ENCODE data around the gene HARS1. TPM values are rescaled to one million over a fixed set of nuclear protein-coding genes. Genes with fewer than 3 reads are reported as not detected.
"Not testable (repeated sequence)": the region's sequence is repeated elsewhere in the genome, so short reads cannot be mapped to it uniquely, and the experiment has no call there.

HARS1 gene
- total RNA-seq, 6 experiments from 2014 or later: 89.1 to 102 (median 96.8) TPM

GRCh38 chr5:140631036-140631417 is 60.1 kb downstream of the HARS1 start:
- no peak overlapping the region for H3K27ac Mint-ChIP-seq
- no peak for TF ChIP-seq CTCF (IDR thresholded peaks at IDR 0.05)
- no peak overlapping the region for H3K4me3 Mint-ChIP-seq
- peaks cover 12% of the 10 kb centered on the region for H3K36me3 Mint-ChIP-seq (ENCODE audit: low read depth)
- peaks cover 24% of the 10 kb centered on the region for H3K4me1 Mint-ChIP-seq (ENCODE audit: low read depth)
- DNase-seq: no peak
- no peaks in the 10 kb centered on the region; the same call in none of the 2 replicates for H3K27me3 Mint-ChIP-seq (ENCODE audit: insufficient read depth)
- peaks cover 14% of the 10 kb centered on the region for H3K9me3 Mint-ChIP-seq

GRCh38 chr5:140630292-140631035 is 60.7 kb downstream of the HARS1 start:
- TF ChIP-seq CTCF (IDR thresholded peaks at IDR 0.05): no peak
- Mint-ChIP-seq H3K36me3 (ENCODE audit: low read depth) (peaks cover 12% of the 10 kb centered on the region), H3K27me3 (ENCODE audit: insufficient read depth) (no peaks in the 10 kb centered on the region; the same call in none of the 2 replicates), H3K9me3 (peaks cover 14% of the 10 kb centered on the region), H3K4me3 (no peak overlapping the region), H3K4me1 (ENCODE audit: low read depth) (peaks cover 24% of the 10 kb centered on the region), H3K27ac (no peak overlapping the region)
- peak; percentile 55 for DNase-seq

GRCh38 chr5:140628711-140629110 is 62.5 kb downstream of the HARS1 start:
- H3K4me3 Mint-ChIP-seq: no peak overlapping the region
- no peak overlapping the region for H3K27ac Mint-ChIP-seq
- H3K9me3 Mint-ChIP-seq: peaks cover 14% of the 10 kb centered on the region
- peaks cover 12% of the 10 kb centered on the region for H3K36me3 Mint-ChIP-seq (ENCODE audit: low read depth)
- TF ChIP-seq CTCF (IDR thresholded peaks at IDR 0.05): no peak
- DNase-seq: peak; percentile 11
- H3K27me3 Mint-ChIP-seq (ENCODE audit: insufficient read depth): no peaks in the 10 kb centered on the region; the same call in none of the 2 replicates
- peaks cover 23% of the 10 kb centered on the region for H3K4me1 Mint-ChIP-seq (ENCODE audit: low read depth)

GRCh38 chr5:140627972-140628371 is 63.2 kb downstream of the HARS1 start:
- Mint-ChIP-seq H3K4me3 (no peak overlapping the region), H3K27me3 (ENCODE audit: insufficient read depth) (no peaks in the 10 kb centered on the region; the same call in none of the 2 replicates), H3K27ac (no peak overlapping the region), H3K9me3 (peaks cover 14% of the 10 kb centered on the region), H3K36me3 (ENCODE audit: low read depth) (peaks cover 12% of the 10 kb centered on the region), H3K4me1 (ENCODE audit: low read depth) (peaks cover 16% of the 10 kb centered on the region)
- DNase-seq: no peak
- TF ChIP-seq CTCF (IDR thresholded peaks at IDR 0.05): no peak

GRCh38 chr5:140624886-140625285 is 66.3 kb downstream of the HARS1 start:
- H3K27ac Mint-ChIP-seq; DNase-seq; H3K4me1 Mint-ChIP-seq (ENCODE audit: low read depth); H3K27me3 Mint-ChIP-seq (ENCODE audit: insufficient read depth); H3K4me3 Mint-ChIP-seq: not testable (repeated sequence)
- H3K36me3 Mint-ChIP-seq (ENCODE audit: low read depth): peaks cover 12% of the 10 kb centered on the region
- H3K9me3 Mint-ChIP-seq: peaks cover 14% of the 10 kb centered on the region

Small RNA genes lying within 50 kb of the gene (microRNA-seq; reads per million reads assigned to microRNA genes)
- not detected for gene MIR3655

Other genes with a start within 250 kb of the HARS1 start
- 1 to 10 TPM; 1.8 to 4.0 (median 2.9) TPM for gene EIF4EBP3, start 143.7 kb downstream of the HARS1 start, total RNA-seq (2021; fragmentation: NEBNext Ultra II Directional; extraction: Animal tissue kit (Norgen Biotek cat#: 25700))
- gene SRA1, start 133.9 kb downstream of the HARS1 start, total RNA-seq (2021; fragmentation: NEBNext Ultra II Directional; extraction: Animal tissue kit (Norgen Biotek cat#: 25700)): 10 to 100 TPM; 50.0 to 62.3 (median 59.4) TPM
- gene APBB3, start 126.8 kb downstream of the HARS1 start, total RNA-seq (2021; fragmentation: NEBNext Ultra II Directional; extraction: Animal tissue kit (Norgen Biotek cat#: 25700)): 10 to 100 TPM; 11.0 to 13.0 (median 11.7) TPM
- gene SLC35A4, start 126.5 kb downstream of the HARS1 start, total RNA-seq (2021; fragmentation: NEBNext Ultra II Directional; extraction: Animal tissue kit (Norgen Biotek cat#: 25700)): 10 to 100 TPM; 64.1 to 72.8 (median 71.2) TPM
- 1 to 10 TPM in 5 of 6 experiments, under 1 TPM in 1; 0.84 to 1.9 (median 1.3) TPM for gene CD14, start 58.2 kb downstream of the HARS1 start, total RNA-seq (2021; fragmentation: NEBNext Ultra II Directional; extraction: Animal tissue kit (Norgen Biotek cat#: 25700))
- gene TMCO6, start 51.9 kb downstream of the HARS1 start, total RNA-seq (2021; fragmentation: NEBNext Ultra II Directional; extraction: Animal tissue kit (Norgen Biotek cat#: 25700)): 1 to 10 TPM; 3.6 to 7.2 (median 6.1) TPM
- gene NDUFA2, start 43.7 kb downstream of the HARS1 start, total RNA-seq (2021; fragmentation: NEBNext Ultra II Directional; extraction: Animal tissue kit (Norgen Biotek cat#: 25700)): 10 to 100 TPM; 60.5 to 73.9 (median 67.0) TPM
- 100 to 1,000 TPM in 4 of 6 experiments, 10 to 100 TPM in 2; 83.3 to 116 (median 109) TPM for gene IK, start 43.5 kb downstream of the HARS1 start, total RNA-seq (2021; fragmentation: NEBNext Ultra II Directional; extraction: Animal tissue kit (Norgen Biotek cat#: 25700))
- 10 to 100 TPM; 23.7 to 28.3 (median 25.8) TPM for gene WDR55, start 26.5 kb downstream of the HARS1 start, total RNA-seq (2021; fragmentation: NEBNext Ultra II Directional; extraction: Animal tissue kit (Norgen Biotek cat#: 25700))
- under 1 TPM; 0.26 to 0.59 (median 0.41) TPM for gene DND1, start 17.8 kb downstream of the HARS1 start, total RNA-seq (2021; fragmentation: NEBNext Ultra II Directional; extraction: Animal tissue kit (Norgen Biotek cat#: 25700))
- gene HARS2, start 85 bp upstream of the HARS1 start, total RNA-seq (2021; fragmentation: NEBNext Ultra II Directional; extraction: Animal tissue kit (Norgen Biotek cat#: 25700)): 10 to 100 TPM; 22.1 to 23.5 (median 22.9) TPM
- gene ZMAT2, start 9.1 kb upstream of the HARS1 start, total RNA-seq (2021; fragmentation: NEBNext Ultra II Directional; extraction: Animal tissue kit (Norgen Biotek cat#: 25700)): 10 to 100 TPM; 59.1 to 68.5 (median 63.8) TPM
- gene PCDHA1, start 94.8 kb upstream of the HARS1 start, total RNA-seq (2021; fragmentation: NEBNext Ultra II Directional; extraction: Animal tissue kit (Norgen Biotek cat#: 25700)): under 1 TPM; 0.09 to 0.22 (median 0.14) TPM
- gene PCDHA2, start 103.5 kb upstream of the HARS1 start, total RNA-seq (2021; fragmentation: NEBNext Ultra II Directional; extraction: Animal tissue kit (Norgen Biotek cat#: 25700)): under 1 TPM in 1 of 6 experiments, not detected in 5; 0.13 TPM
- gene PCDHA3, start 109.7 kb upstream of the HARS1 start, total RNA-seq (2021; fragmentation: NEBNext Ultra II Directional; extraction: Animal tissue kit (Norgen Biotek cat#: 25700)): under 1 TPM in 1 of 6 experiments, not detected in 5; 0.05 TPM
- under 1 TPM in 1 of 6 experiments, not detected in 5; 0.05 TPM for gene PCDHA4, start 115.7 kb upstream of the HARS1 start, total RNA-seq (2021; fragmentation: NEBNext Ultra II Directional; extraction: Animal tissue kit (Norgen Biotek cat#: 25700))
- gene PCDHA5, start 130.2 kb upstream of the HARS1 start, total RNA-seq (2021; fragmentation: NEBNext Ultra II Directional; extraction: Animal tissue kit (Norgen Biotek cat#: 25700)): not detected
- under 1 TPM in 3 of 6 experiments, not detected in 3; 0.07 to 0.09 (median 0.08) TPM for gene PCDHA6, start 136.6 kb upstream of the HARS1 start, total RNA-seq (2021; fragmentation: NEBNext Ultra II Directional; extraction: Animal tissue kit (Norgen Biotek cat#: 25700))
- gene PCDHA7, start 142.9 kb upstream of the HARS1 start, total RNA-seq (2021; fragmentation: NEBNext Ultra II Directional; extraction: Animal tissue kit (Norgen Biotek cat#: 25700)): under 1 TPM; 0.09 to 0.26 (median 0.20) TPM
- gene PCDHA8, start 149.8 kb upstream of the HARS1 start, total RNA-seq (2021; fragmentation: NEBNext Ultra II Directional; extraction: Animal tissue kit (Norgen Biotek cat#: 25700)): under 1 TPM in 2 of 6 experiments, not detected in 4; 0.05 to 0.12 TPM
- gene PCDHA9, start 157.0 kb upstream of the HARS1 start, total RNA-seq (2021; fragmentation: NEBNext Ultra II Directional; extraction: Animal tissue kit (Norgen Biotek cat#: 25700)): under 1 TPM in 1 of 6 experiments, not detected in 5; 0.03 TPM
- gene PCDHA10, start 164.5 kb upstream of the HARS1 start, total RNA-seq (2021; fragmentation: NEBNext Ultra II Directional; extraction: Animal tissue kit (Norgen Biotek cat#: 25700)): not detected
- gene PCDHA11, start 177.6 kb upstream of the HARS1 start, total RNA-seq (2021; fragmentation: NEBNext Ultra II Directional; extraction: Animal tissue kit (Norgen Biotek cat#: 25700)): under 1 TPM in 4 of 6 experiments, not detected in 2; 0.07 to 0.14 (median 0.11) TPM
- gene PCDHA12, start 183.9 kb upstream of the HARS1 start, total RNA-seq (2021; fragmentation: NEBNext Ultra II Directional; extraction: Animal tissue kit (Norgen Biotek cat#: 25700)): under 1 TPM in 5 of 6 experiments, not detected in 1; 0.09 to 0.34 (median 0.20) TPM
- gene PCDHA13, start 190.8 kb upstream of the HARS1 start, total RNA-seq (2021; fragmentation: NEBNext Ultra II Directional; extraction: Animal tissue kit (Norgen Biotek cat#: 25700)): not detected
- not detected for gene PCDHAC1, start 234.9 kb upstream of the HARS1 start, total RNA-seq (2021; fragmentation: NEBNext Ultra II Directional; extraction: Animal tissue kit (Norgen Biotek cat#: 25700))

Data from HFFc6 (cell line).